ENCODE data around the gene PDZD4. TPM values are rescaled to one million over a fixed set of nuclear protein-coding genes. Genes with fewer than 3 reads are reported as not detected.

PDZD4 gene
- total RNA-seq, 1 donor from 2014 or later: 23.2 TPM

GRCh38 chrX:153792368-153792767 is 38.0 kb downstream of the PDZD4 start:
- no peak for DNase-seq (ENCODE audit: low spot score in 2 of 2)
- H3K4me1 ChIP-seq: peaks cover 0 to 6% of the 10 kb centered on the region in 2 donors
- peak overlapping the region in 1 of 2 donors; percentile 71 for H3K4me3 ChIP-seq
- H3K27ac ChIP-seq: no peak overlapping the region
- no peaks in the 10 kb centered on the region for H3K9me3 ChIP-seq
- H3K36me3 ChIP-seq: peaks cover 0 to 30% of the 10 kb centered on the region in 2 donors
- no peaks in the 10 kb centered on the region for H3K27me3 ChIP-seq
- intact Hi-C loops (cut with DNase I): no loop called here
- no peak for TF ChIP-seq CTCF (IDR thresholded peaks at IDR 0.05)

- no peak for TF ChIP-seq CTCF (IDR thresholded peaks at IDR 0.05)
- Histone ChIP-seq H3K36me3 (peaks cover 0 to 34% of the 10 kb centered on the region in 2 donors), H3K27ac (no peak overlapping the region), H3K4me3 (no peak overlapping the region), H3K27me3 (no peaks in the 10 kb centered on the region), H3K9me3 (no peaks in the 10 kb centered on the region), H3K4me1 (peaks cover 0 to 6% of the 10 kb centered on the region in 2 donors)
- no peak for DNase-seq (ENCODE audit: low spot score in 2 of 2)
- intact Hi-C loops (cut with DNase I): no loop called here
These were observed 39.1 kb downstream of the PDZD4 start for GRCh38 chrX:153791104-153791852.

GRCh38 chrX:153789654-153790053 is 40.7 kb downstream of the PDZD4 start:
- TF ChIP-seq CTCF (IDR thresholded peaks at IDR 0.05): no peak
- no peaks in the 10 kb centered on the region for H3K9me3 ChIP-seq
- H3K27me3 ChIP-seq: no peaks in the 10 kb centered on the region
- H3K4me1 ChIP-seq: peaks cover 0 to 3% of the 10 kb centered on the region in 2 donors
- H3K27ac ChIP-seq: no peak overlapping the region
- DNase-seq (ENCODE audit: low spot score in 2 of 2): no peak
- intact Hi-C loops (cut with DNase I): no loop called here
- H3K4me3 ChIP-seq: no peak overlapping the region
- peaks cover 9 to 50% of the 10 kb centered on the region in 2 donors for H3K36me3 ChIP-seq

- Histone ChIP-seq H3K4me3 (no peak overlapping the region), H3K27me3 (no peaks in the 10 kb centered on the region), H3K27ac (no peak overlapping the region), H3K36me3 (peaks cover 9 to 50% of the 10 kb centered on the region in 2 donors), H3K9me3 (no peaks in the 10 kb centered on the region), H3K4me1 (no peaks in the 10 kb centered on the region)
- TF ChIP-seq CTCF (IDR thresholded peaks at IDR 0.05): no peak
- DNase-seq (ENCODE audit: low spot score in 2 of 2): no peak
- intact Hi-C loops (cut with DNase I): no loop called here
These were observed 43.7 kb downstream of the PDZD4 start for GRCh38 chrX:153786669-153787068.

GRCh38 chrX:153784325-153784967 is 45.9 kb downstream of the PDZD4 start:
- no peak for DNase-seq (ENCODE audit: low spot score in 2 of 2)
- Histone ChIP-seq H3K36me3 (peaks cover 9 to 43% of the 10 kb centered on the region in 2 donors), H3K27me3 (no peaks in the 10 kb centered on the region), H3K4me1 (no peaks in the 10 kb centered on the region), H3K27ac (no peak overlapping the region), H3K4me3 (no peak overlapping the region), H3K9me3 (no peaks in the 10 kb centered on the region)
- no peak for TF ChIP-seq CTCF (IDR thresholded peaks at IDR 0.05)
- intact Hi-C loops (cut with DNase I): no loop called here
